HL-60 (cell line): Measurements from ENCODE around the gene SMARCC2.

Source experiments
- CTCF ChIP-seq: IDR thresholded peaks from one replicate; pipeline ENCODE4 v1.5.1; 2011; ENCODE audit warnings: low read length, control low read depth, inconsistent platforms; ENCODE audit not compliant: insufficient read depth
- GABPA ChIP-seq: IDR thresholded peaks from 2 replicates; pipeline ENCODE4 v1.6.1; 2012; ENCODE audit warnings: low read depth

- no peak for TF ChIP-seq CTCF
- TF ChIP-seq GABPA: no peak
These were observed 20.0 kb downstream of the SMARCC2 start for GRCh38 chr12:56169229-56169759.
